Neural cell (in vitro differentiated cells): ENCODE results near the gene ISYNA1. TPM values are rescaled to one million over a fixed set of nuclear protein-coding genes. Genes with fewer than 3 reads are reported as not detected.

ENCODE experiments used
- H2AFZ ChIP-seq: fragments of 200-600, 300-800 bp; sonication (generic), shearing (Covaris generic); 2 replicates; pipeline ENCODE4 v1.6.0; 2014; ENCODE audit warnings: low read depth, mild to moderate bottlenecking, antibody characterized with exemption, low read length, moderate library complexity
- H3F3A ChIP-seq: fragments of 200-600 bp; shearing (Covaris generic); 2 replicates; pipeline ENCODE4 v1.6.1; 2016; ENCODE audit warnings: mild to moderate bottlenecking, moderate library complexity, mixed read lengths, antibody characterized with exemption, low read length; ENCODE audit not compliant: insufficient read depth, poor library complexity, severe bottlenecking
- H3K27ac ChIP-seq: fragments of 200-600, 300-800 bp; sonication (generic), shearing (Covaris generic); 2 replicates; pipeline ENCODE4 v1.5.1; 2014; ENCODE audit warnings: mild to moderate bottlenecking, low read length, moderate library complexity
- H3K27me3 ChIP-seq: fragments of 300-800, 200-600 bp; sonication (generic), shearing (Covaris generic); 2 replicates; pipeline ENCODE4 v1.6.0; 2014; ENCODE audit warnings: mild to moderate bottlenecking, low read depth, low read length, moderate library complexity; ENCODE audit not compliant: insufficient read depth
- H3K36me3 ChIP-seq: fragments of 300-800, 200-600 bp; sonication (generic), shearing (Covaris generic); 2 replicates; pipeline ENCODE4 v1.5.1; 2014; ENCODE audit warnings: mild to moderate bottlenecking, antibody characterized with exemption, low read length, moderate library complexity; ENCODE audit not compliant: insufficient read depth
- H3K4me2 ChIP-seq: fragments of 300-800, 200-600 bp; sonication (generic), shearing (Covaris generic); 2 replicates; pipeline ENCODE4 v1.6.0; 2014; ENCODE audit warnings: mild to moderate bottlenecking, low read length
- H3K4me3 ChIP-seq: fragments of 300-800, 200-600 bp; sonication (generic), shearing (Covaris generic); 2 replicates; pipeline ENCODE4 v1.5.1; 2014; ENCODE audit warnings: mild to moderate bottlenecking, low read length, moderate library complexity
- H3K79me2 ChIP-seq: fragments of 200-600 bp; shearing (Covaris generic); replicated peaks from 2 replicates; pipeline ENCODE4 v1.6.0; 2014; ENCODE audit warnings: mild to moderate bottlenecking, low read length, moderate library complexity; ENCODE audit not compliant: insufficient read depth
- H3K9ac ChIP-seq: fragments of 300-800, 200-600 bp; sonication (generic), shearing (Covaris generic); 2 replicates; pipeline ENCODE4 v1.6.1; 2016; ENCODE audit warnings: mild to moderate bottlenecking, low read length, mixed read lengths
- H3K9me2 ChIP-seq: fragments of 200-600 bp; shearing (Covaris generic); 2 replicates; pipeline ENCODE4 v1.6.1; 2016; ENCODE audit warnings: mild to moderate bottlenecking, low read length, mixed read lengths; ENCODE audit not compliant: insufficient read depth
- H3K9me3 ChIP-seq: fragments of 200-600, 300-800 bp; sonication (generic), shearing (Covaris generic); 2 replicates; pipeline ENCODE4 v1.6.1; 2016; ENCODE audit warnings: mild to moderate bottlenecking, mixed run types, low read length, moderate library complexity, mixed read lengths
- H4K20me1 ChIP-seq: fragments of 200-600 bp; shearing (Covaris generic); 2 replicates; pipeline ENCODE4 v1.6.1; 2016; ENCODE audit warnings: mild to moderate bottlenecking, mixed run types; ENCODE audit not compliant: insufficient read depth
- EP300 ChIP-seq: fragments of 450-650 bp; conservative IDR thresholded peaks from 2 replicates; pipeline ENCODE4 v1.6.1; 2014; ENCODE audit warnings: antibody characterized with exemption, mild to moderate bottlenecking, moderate library complexity; ENCODE audit not compliant: poor library complexity, severe bottlenecking
- EZH2 ChIP-seq: fragments of 200-600, 300-800 bp; shearing (Covaris generic), sonication (generic); IDR thresholded peaks from 2 replicates; pipeline ENCODE4 v1.6.1; 2014; ENCODE audit warnings: antibody characterized with exemption, low read length, borderline replicate concordance, mild to moderate bottlenecking; ENCODE audit not compliant: insufficient read depth, poor library complexity, severe bottlenecking
- MXI1 ChIP-seq: fragments of 450-650 bp; conservative IDR thresholded peaks from 2 replicates; pipeline ENCODE4 v1.6.1; 2014; ENCODE audit warnings: antibody characterized with exemption, mild to moderate bottlenecking; ENCODE audit not compliant: poor library complexity, severe bottlenecking
- POLR2AphosphoS5 ChIP-seq: IDR thresholded peaks from 2 replicates; pipeline ENCODE4 v1.6.1; 2012
- RAD21 ChIP-seq: fragments of 450-650 bp; conservative IDR thresholded peaks from 2 replicates; pipeline ENCODE4 v1.6.1; 2014; ENCODE audit warnings: antibody characterized with exemption, mild to moderate bottlenecking, moderate library complexity
- SMC3 ChIP-seq: fragments of 450-650 bp; conservative IDR thresholded peaks from 2 replicates; pipeline ENCODE4 v1.6.1; 2014; ENCODE audit warnings: antibody characterized with exemption, mild to moderate bottlenecking, moderate library complexity; ENCODE audit not compliant: poor library complexity
- TAF1 ChIP-seq: IDR thresholded peaks from 2 replicates; pipeline ENCODE4 v1.6.1; 2012; ENCODE audit warnings: low read depth
- polyA plus RNA-seq: library from polyadenylated mRNA; depleted of rRNA; stranded (reverse); fragments of >200 nt; gene quantifications from 2 replicates; pipeline ENCODE4 v1.2.3, GENCODE V29; 2014
- TF ChIP-seq, protein P1 (sequence below): fragments of 450-650 bp; IDR thresholded peaks from 2 replicates; pipeline ENCODE4 v1.5.1; 2014; ENCODE audit warnings: antibody characterized with exemption, mild to moderate bottlenecking, moderate library complexity; ENCODE audit not compliant: poor library complexity, severe bottlenecking
- TF ChIP-seq, protein P2 (sequence below): IDR thresholded peaks from 2 replicates; pipeline ENCODE4 v1.6.1; 2012; ENCODE audit warnings: borderline replicate concordance

ISYNA1 gene
- polyA plus RNA-seq, 1 donor from 2014 or later, result 123 TPM

DNA sequence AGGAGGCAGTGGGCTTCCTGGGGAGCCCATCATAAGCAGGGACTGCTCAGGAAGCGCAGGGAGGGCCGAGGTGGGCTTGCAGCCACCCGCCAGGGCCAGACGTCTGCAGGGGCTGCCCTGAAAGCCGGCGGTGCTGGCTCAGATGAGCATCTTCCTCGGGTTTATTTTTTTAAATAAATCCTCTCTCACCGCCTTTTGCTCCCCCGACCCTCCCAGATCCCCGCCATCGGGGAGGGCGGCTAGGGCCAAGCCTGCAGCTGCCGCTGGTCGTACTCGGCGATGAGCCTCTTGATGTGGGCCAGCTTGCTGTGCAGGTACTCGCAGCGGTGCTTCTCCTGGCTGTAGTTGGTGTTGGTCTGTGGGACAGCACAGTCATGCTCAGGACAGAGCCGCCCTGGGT lies 6.6 kb upstream of the ISYNA1 start:
- H3K9me2 ChIP-seq, result no peaks in the 10 kb centered on the region
- no peak overlapping the region for H3K4me2 ChIP-seq
- no peak overlapping the region for H2AFZ ChIP-seq
- H3K4me3 ChIP-seq, result no peak overlapping the region
- H4K20me1 ChIP-seq, result no peaks in the 10 kb centered on the region
- no peak overlapping the region for H3K9ac ChIP-seq
- TF ChIP-seq TAF1, result no peak
- TF ChIP-seq, protein P1, sequence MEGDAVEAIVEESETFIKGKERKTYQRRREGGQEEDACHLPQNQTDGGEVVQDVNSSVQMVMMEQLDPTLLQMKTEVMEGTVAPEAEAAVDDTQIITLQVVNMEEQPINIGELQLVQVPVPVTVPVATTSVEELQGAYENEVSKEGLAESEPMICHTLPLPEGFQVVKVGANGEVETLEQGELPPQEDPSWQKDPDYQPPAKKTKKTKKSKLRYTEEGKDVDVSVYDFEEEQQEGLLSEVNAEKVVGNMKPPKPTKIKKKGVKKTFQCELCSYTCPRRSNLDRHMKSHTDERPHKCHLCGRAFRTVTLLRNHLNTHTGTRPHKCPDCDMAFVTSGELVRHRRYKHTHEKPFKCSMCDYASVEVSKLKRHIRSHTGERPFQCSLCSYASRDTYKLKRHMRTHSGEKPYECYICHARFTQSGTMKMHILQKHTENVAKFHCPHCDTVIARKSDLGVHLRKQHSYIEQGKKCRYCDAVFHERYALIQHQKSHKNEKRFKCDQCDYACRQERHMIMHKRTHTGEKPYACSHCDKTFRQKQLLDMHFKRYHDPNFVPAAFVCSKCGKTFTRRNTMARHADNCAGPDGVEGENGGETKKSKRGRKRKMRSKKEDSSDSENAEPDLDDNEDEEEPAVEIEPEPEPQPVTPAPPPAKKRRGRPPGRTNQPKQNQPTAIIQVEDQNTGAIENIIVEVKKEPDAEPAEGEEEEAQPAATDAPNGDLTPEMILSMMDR, result no peak
- TF ChIP-seq POLR2AphosphoS5, result no peak
- TF ChIP-seq EZH2, result no peak
- TF ChIP-seq, protein P2, sequence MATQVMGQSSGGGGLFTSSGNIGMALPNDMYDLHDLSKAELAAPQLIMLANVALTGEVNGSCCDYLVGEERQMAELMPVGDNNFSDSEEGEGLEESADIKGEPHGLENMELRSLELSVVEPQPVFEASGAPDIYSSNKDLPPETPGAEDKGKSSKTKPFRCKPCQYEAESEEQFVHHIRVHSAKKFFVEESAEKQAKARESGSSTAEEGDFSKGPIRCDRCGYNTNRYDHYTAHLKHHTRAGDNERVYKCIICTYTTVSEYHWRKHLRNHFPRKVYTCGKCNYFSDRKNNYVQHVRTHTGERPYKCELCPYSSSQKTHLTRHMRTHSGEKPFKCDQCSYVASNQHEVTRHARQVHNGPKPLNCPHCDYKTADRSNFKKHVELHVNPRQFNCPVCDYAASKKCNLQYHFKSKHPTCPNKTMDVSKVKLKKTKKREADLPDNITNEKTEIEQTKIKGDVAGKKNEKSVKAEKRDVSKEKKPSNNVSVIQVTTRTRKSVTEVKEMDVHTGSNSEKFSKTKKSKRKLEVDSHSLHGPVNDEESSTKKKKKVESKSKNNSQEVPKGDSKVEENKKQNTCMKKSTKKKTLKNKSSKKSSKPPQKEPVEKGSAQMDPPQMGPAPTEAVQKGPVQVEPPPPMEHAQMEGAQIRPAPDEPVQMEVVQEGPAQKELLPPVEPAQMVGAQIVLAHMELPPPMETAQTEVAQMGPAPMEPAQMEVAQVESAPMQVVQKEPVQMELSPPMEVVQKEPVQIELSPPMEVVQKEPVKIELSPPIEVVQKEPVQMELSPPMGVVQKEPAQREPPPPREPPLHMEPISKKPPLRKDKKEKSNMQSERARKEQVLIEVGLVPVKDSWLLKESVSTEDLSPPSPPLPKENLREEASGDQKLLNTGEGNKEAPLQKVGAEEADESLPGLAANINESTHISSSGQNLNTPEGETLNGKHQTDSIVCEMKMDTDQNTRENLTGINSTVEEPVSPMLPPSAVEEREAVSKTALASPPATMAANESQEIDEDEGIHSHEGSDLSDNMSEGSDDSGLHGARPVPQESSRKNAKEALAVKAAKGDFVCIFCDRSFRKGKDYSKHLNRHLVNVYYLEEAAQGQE, result no peak
- TF ChIP-seq SMC3, result no peak
- no peak for TF ChIP-seq EP300
- no peak for TF ChIP-seq MXI1
- TF ChIP-seq RAD21, result no peak
- no peaks in the 10 kb centered on the region for H3K79me2 ChIP-seq
- no peaks in the 10 kb centered on the region for H3K36me3 ChIP-seq
- H3K27ac ChIP-seq, result no peak overlapping the region
- no peaks in the 10 kb centered on the region for H3F3A ChIP-seq
- H3K9me3 ChIP-seq, result no peaks in the 10 kb centered on the region
- H3K27me3 ChIP-seq, result no peaks in the 10 kb centered on the region

DNA sequence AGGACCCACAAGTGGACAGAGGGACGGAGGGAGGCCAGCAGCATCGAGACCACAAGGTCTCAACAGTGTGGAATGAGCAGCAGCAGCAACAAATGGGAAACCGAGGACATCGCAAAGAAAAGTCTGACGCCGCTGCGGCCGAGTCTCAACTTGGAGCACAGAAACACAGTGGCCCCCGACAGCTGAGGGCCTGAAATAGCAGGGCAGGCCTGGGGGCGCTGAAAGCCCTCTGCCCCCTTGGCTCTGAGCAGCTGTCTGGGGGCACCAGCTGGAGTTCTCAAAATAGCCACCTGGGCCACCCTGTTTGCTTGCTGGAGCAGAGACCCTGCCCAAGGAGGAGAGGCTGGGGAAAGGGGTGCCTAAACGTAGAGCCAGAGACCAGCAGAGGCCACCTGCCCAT lies 5.9 kb upstream of the ISYNA1 start:
- Histone ChIP-seq H3K9ac (no peak overlapping the region), H3K9me3 (no peaks in the 10 kb centered on the region), H3K4me2 (no peak overlapping the region), H4K20me1 (no peaks in the 10 kb centered on the region), H3K9me2 (no peaks in the 10 kb centered on the region), H3K79me2 (no peaks in the 10 kb centered on the region), H3K27me3 (no peaks in the 10 kb centered on the region), H3F3A (no peaks in the 10 kb centered on the region), H3K4me3 (no peak overlapping the region), H2AFZ (no peak overlapping the region), H3K27ac (no peak overlapping the region), H3K36me3 (no peaks in the 10 kb centered on the region)
- no peak for TF ChIP-seq TAF1
- no peak for TF ChIP-seq SMC3
- TF ChIP-seq EZH2, result no peak
- TF ChIP-seq POLR2AphosphoS5, result no peak
- TF ChIP-seq, protein P2, result no peak
- TF ChIP-seq RAD21, result no peak
- TF ChIP-seq, protein P1, result no peak
